NCI-H2171 treated with DMSO at 0.1 percent for 48 hours (cell line): ENCODE results near the gene KCNMA1.

Source experiments
- DNase-seq: peaks from one replicate; lab custom pipeline; 2025; lab: John Stamatoyannopoulos, UW

The KCNMA1 gene

GRCh38 chr10:77634939-77635338 is 2.7 kb downstream of the KCNMA1 start:
- no peak for DNase-seq

GRCh38 chr10:77633376-77633775 is 4.2 kb downstream of the KCNMA1 start:
- no peak for DNase-seq

- DNase-seq, result no peak
Measured at GRCh38 chr10:77631241-77631640, 6.4 kb downstream of the KCNMA1 start.

GRCh38 chr10:77630507-77630848 is 7.1 kb downstream of the KCNMA1 start:
- DNase-seq, result no peak

GRCh38 chr10:77629775-77630506 is 7.7 kb downstream of the KCNMA1 start:
- no peak for DNase-seq

- no peak for DNase-seq
Measured at GRCh38 chr10:77628906-77629730, 8.5 kb downstream of the KCNMA1 start.

GRCh38 chr10:77626266-77626935 is 11.2 kb downstream of the KCNMA1 start:
- DNase-seq, result no peak

- no peak for DNase-seq
Measured at GRCh38 chr10:77625379-77625778, 12.2 kb downstream of the KCNMA1 start.

GRCh38 chr10:77622889-77623291 is 14.7 kb downstream of the KCNMA1 start:
- DNase-seq, result no peak

GRCh38 chr10:77620731-77621130 is 16.9 kb downstream of the KCNMA1 start:
- no peak for DNase-seq

- DNase-seq, result no peak
Measured at GRCh38 chr10:77619964-77620703, 17.5 kb downstream of the KCNMA1 start.

GRCh38 chr10:77618117-77618516 is 19.5 kb downstream of the KCNMA1 start:
- DNase-seq, result no peak

- DNase-seq, result no peak
Measured at GRCh38 chr10:77616766-77617165, 20.8 kb downstream of the KCNMA1 start.

GRCh38 chr10:77614778-77615625 is 22.6 kb downstream of the KCNMA1 start:
- no peak for DNase-seq

GRCh38 chr10:77613476-77614130 is 24.0 kb downstream of the KCNMA1 start:
- no peak for DNase-seq

GRCh38 chr10:77611670-77612069 is 25.9 kb downstream of the KCNMA1 start:
- DNase-seq, result no peak

GRCh38 chr10:77611221-77611620 is 26.4 kb downstream of the KCNMA1 start:
- DNase-seq, result no peak

- no peak for DNase-seq
Measured at GRCh38 chr10:77609781-77610272, 27.8 kb downstream of the KCNMA1 start.

- no peak for DNase-seq
Measured at GRCh38 chr10:77608281-77608680, 29.3 kb downstream of the KCNMA1 start.

- no peak for DNase-seq
Measured at GRCh38 chr10:77606751-77607150, 30.9 kb downstream of the KCNMA1 start.

GRCh38 chr10:77605466-77605865 is 32.1 kb downstream of the KCNMA1 start:
- no peak for DNase-seq
